ENCODE measurements around the gene SLC2A4. TPM values are rescaled to one million over a fixed set of nuclear protein-coding genes. Genes with fewer than 3 reads are reported as not detected.
A peak's percentile ranks its signal among the peaks of the same experiment; 100 is the strongest.
"Not testable (repeated sequence)": the region's sequence is repeated elsewhere in the genome, so short reads cannot be mapped to it uniquely, and the experiment has no call there.

SLC2A4 gene
- total and polyA plus RNA-seq, 5 donors: 57.6 to 146 (median 102) TPM

- no peaks in the 10 kb centered on the region for H3K9me3 ChIP-seq (ENCODE audit: control insufficient read depth, low read length)
- WGBS: under 1% methylated on average over 43 of the region's 43 CpGs
- peak; percentile 99 to 100 (median 99) for DNase-seq
- no peaks in the 10 kb centered on the region for H3K27me3 ChIP-seq (ENCODE audit: control insufficient read depth, insufficient read depth)
- peak overlapping the region; percentile 69 for H3K4me3 ChIP-seq (ENCODE audit: low read length)
- intact Hi-C loops (cut with DNase I): no loop called here
- H3K27ac ChIP-seq (ENCODE audit: low read length): peak overlapping the region; percentile 89
- H3K4me1 ChIP-seq (ENCODE audit: control insufficient read depth, insufficient read depth, low read length): no peaks in the 10 kb centered on the region
- ATAC-seq: peak; percentile 90 to 91
These were observed 48.0 kb downstream of the SLC2A4 start for GRCh38 chr17:7329374-7329996.

- Histone ChIP-seq H3K4me3 (ENCODE audit: low read length) (peak overlapping the region; percentile 69), H3K4me1 (ENCODE audit: control insufficient read depth, insufficient read depth, low read length) (no peaks in the 10 kb centered on the region), H3K9me3 (ENCODE audit: control insufficient read depth, low read length) (no peaks in the 10 kb centered on the region), H3K27me3 (ENCODE audit: control insufficient read depth, insufficient read depth) (no peaks in the 10 kb centered on the region), H3K27ac (ENCODE audit: low read length) (peak overlapping the region; percentile 89)
- intact Hi-C loops (cut with DNase I): no loop called here
- DNase-seq (peak; percentile 79 to 91 (median 90)), ATAC-seq (peak; percentile 74 to 81)
- WGBS: under 1% methylated on average over 34 of the region's 34 CpGs
These were observed 48.6 kb downstream of the SLC2A4 start for GRCh38 chr17:7329997-7330637.

GRCh38 chr17:7330638-7331015 is 49.1 kb downstream of the SLC2A4 start:
- WGBS: 66% methylated on average over 13 of the region's 13 CpGs

GRCh38 chr17:7332111-7332510 is 50.6 kb downstream of the SLC2A4 start:
- DNase-seq: peak in 1 of 3 donors; percentile 30
- 55% methylated on average over 7 of the region's 7 CpGs for WGBS
- Histone ChIP-seq H3K9me3 (ENCODE audit: control insufficient read depth, low read length) (no peaks in the 10 kb centered on the region), H3K27ac (ENCODE audit: low read length) (no peak overlapping the region), H3K4me3 (ENCODE audit: low read length) (no peak overlapping the region), H3K4me1 (ENCODE audit: control insufficient read depth, insufficient read depth, low read length) (no peaks in the 10 kb centered on the region), H3K27me3 (ENCODE audit: control insufficient read depth, insufficient read depth) (no peaks in the 10 kb centered on the region)
- ATAC-seq: no peak
- intact Hi-C loops (cut with DNase I): no loop called here

More at GRCh38 chr17:7330638-7331015, 49.1 kb downstream of the SLC2A4 start:
- ATAC-seq: no peak
- Histone ChIP-seq H3K4me3 (ENCODE audit: low read length) (peak overlapping the region; percentile 69), H3K9me3 (ENCODE audit: control insufficient read depth, low read length) (no peaks in the 10 kb centered on the region), H3K4me1 (ENCODE audit: control insufficient read depth, insufficient read depth, low read length) (no peaks in the 10 kb centered on the region), H3K27ac (ENCODE audit: low read length) (peak overlapping the region; percentile 72), H3K27me3 (ENCODE audit: control insufficient read depth, insufficient read depth) (no peaks in the 10 kb centered on the region)
- intact Hi-C loops (cut with DNase I): no loop called here
- no peak for DNase-seq

DNA sequence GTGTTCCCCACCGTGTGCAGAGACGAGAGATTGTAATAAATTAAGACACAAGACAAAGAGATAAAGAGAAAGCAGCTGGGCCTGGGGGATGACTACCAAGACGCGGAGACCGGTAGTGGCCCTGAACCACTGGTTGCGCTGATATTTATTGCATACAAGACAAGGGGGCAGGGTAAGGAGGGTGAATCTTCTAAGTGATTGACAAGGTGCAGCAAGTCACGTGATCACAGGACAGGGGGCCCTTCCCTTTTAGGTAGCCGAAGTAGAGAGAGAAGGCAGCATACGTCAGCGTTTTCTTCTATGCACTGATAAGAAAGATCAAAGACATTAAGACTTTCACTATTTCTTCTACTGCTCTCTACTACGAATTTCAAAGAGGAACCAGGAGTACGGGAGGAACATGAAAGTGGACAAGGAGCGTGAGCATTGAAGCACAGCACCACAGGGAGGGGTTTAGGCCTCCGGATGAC is 51.1 kb downstream of the SLC2A4 start:
- H3K27ac ChIP-seq (ENCODE audit: low read length); H3K9me3 ChIP-seq (ENCODE audit: control insufficient read depth, low read length); ATAC-seq; H3K4me1 ChIP-seq (ENCODE audit: control insufficient read depth, insufficient read depth, low read length); intact Hi-C loops (cut with DNase I); H3K27me3 ChIP-seq (ENCODE audit: control insufficient read depth, insufficient read depth); H3K4me3 ChIP-seq (ENCODE audit: low read length): not testable (repeated sequence)
- peak in 1 of 3 donors; percentile 24 for DNase-seq
- 43% methylated on average over 14 of the region's 14 CpGs for WGBS

DNA sequence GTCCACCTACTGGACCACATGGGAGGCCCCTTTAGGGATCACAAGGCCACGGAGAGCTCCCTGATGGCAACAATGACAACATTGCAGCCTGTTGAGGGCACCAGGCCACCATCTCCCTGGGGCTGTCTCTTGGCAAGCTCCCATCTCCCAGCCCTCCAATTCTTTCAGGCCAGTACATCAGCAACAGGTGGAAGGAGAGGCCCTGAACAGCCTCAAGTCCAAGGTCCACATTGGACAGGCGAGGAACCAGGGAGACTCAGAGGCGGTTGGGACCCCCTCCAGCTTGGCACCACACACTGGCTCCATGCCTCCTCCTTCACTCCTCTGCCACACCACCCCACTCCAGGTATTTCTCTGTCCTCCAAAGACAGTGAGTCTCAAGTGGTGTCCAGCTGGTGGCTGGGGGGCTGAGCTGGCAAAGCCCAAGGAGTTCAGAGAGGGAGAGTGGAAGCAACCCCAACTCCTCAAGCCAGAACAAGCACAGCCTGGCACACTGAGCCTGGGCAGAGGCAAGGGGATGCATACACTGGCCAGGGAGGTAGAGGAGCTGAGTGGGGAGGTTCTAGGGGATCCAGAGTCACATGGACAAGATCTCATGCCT is 53.5 kb downstream of the SLC2A4 start:
- Histone ChIP-seq H3K27me3 (ENCODE audit: control insufficient read depth, insufficient read depth) (no peaks in the 10 kb centered on the region), H3K4me1 (ENCODE audit: control insufficient read depth, insufficient read depth, low read length) (no peaks in the 10 kb centered on the region), H3K27ac (ENCODE audit: low read length) (no peak overlapping the region), H3K4me3 (ENCODE audit: low read length) (no peak overlapping the region), H3K9me3 (ENCODE audit: control insufficient read depth, low read length) (no peaks in the 10 kb centered on the region)
- ATAC-seq: no peak
- intact Hi-C loops (cut with DNase I): no loop called here
- WGBS: 90% methylated on average over 3 of the region's 3 CpGs
- peak in 1 of 3 donors; percentile 30 for DNase-seq

- H3K9me3 ChIP-seq (ENCODE audit: control insufficient read depth, low read length); H3K4me1 ChIP-seq (ENCODE audit: control insufficient read depth, insufficient read depth, low read length); intact Hi-C loops (cut with DNase I); DNase-seq; H3K27me3 ChIP-seq (ENCODE audit: control insufficient read depth, insufficient read depth); H3K27ac ChIP-seq (ENCODE audit: low read length); H3K4me3 ChIP-seq (ENCODE audit: low read length); ATAC-seq: not testable (repeated sequence)
- 83% methylated on average over 13 of the region's 13 CpGs for WGBS
These were observed 54.2 kb downstream of the SLC2A4 start for GRCh38 chr17:7335765-7336164.

DNA sequence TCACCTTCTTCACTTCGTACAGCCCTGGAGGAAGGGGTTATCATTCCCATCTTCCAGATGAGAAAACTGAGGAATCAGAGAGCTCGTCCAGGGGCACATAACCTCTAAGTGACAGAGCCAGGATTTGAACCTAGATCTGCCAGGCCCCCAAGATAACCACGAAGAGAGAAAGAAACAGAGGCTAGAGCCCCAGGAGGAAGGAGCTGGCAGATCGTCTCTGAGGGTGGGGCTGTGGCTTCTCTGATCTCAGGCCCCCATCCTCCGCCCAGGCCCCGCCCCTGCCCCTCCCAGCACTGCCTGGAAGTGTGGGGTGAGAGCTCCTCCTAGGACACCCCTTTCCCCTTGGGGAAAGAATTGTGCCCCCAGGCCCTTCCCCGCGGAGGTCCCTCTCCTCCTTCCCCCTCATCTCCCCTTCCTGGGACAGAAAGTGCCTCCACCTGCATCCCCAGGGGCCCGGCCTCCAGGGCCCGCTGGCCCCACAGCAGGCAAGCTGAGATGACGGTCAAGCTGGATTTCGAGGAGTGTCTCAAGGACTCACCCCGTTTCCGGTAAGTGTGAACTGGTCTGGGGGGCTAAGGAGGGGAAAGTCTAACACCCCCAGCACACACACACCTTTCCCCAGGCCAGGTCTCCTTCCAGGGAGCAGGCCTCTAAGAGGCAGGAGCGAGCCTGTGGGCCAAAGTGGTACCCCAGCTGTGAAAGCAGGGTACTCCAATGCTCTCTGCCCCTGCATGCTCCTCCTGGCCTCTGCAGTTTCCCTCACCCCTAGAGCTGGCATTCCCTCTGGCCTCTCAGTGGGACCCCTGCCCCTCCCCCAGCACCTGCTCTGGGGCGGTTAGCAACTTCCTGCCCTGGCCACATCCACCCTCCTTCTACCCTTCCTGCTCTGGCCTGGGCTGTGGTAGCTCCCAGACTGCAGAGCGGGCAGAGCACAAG is 55.0 kb downstream of the SLC2A4 start, which contains the start of gene ACAP1:
ACAP1 (plus strand) TSS at position 290 of the 936 bp plus-strand sequence; CDS start at position 496, 206 bp downstream.
- DNase-seq (peak in 2 of 3 donors; percentile 75 to 83), ATAC-seq (peak; percentile 33 to 54)
- H3K4me3 ChIP-seq (ENCODE audit: low read length): no peak within 1 kb of the TSS
- WGBS: 47% methylated on average over 17 of the region's 17 CpGs
- H3K4me1 ChIP-seq (ENCODE audit: control insufficient read depth, insufficient read depth, low read length): no peaks in the 10 kb centered on the region
- intact Hi-C loops (cut with DNase I): no loop called here
- no peak within 1 kb of the TSS for H3K27ac ChIP-seq (ENCODE audit: low read length)
- no peaks in the 10 kb centered on the region for H3K9me3 ChIP-seq (ENCODE audit: control insufficient read depth, low read length)
- no peaks in the 10 kb centered on the region for H3K27me3 ChIP-seq (ENCODE audit: control insufficient read depth, insufficient read depth)

- H3K27me3 ChIP-seq (ENCODE audit: control insufficient read depth, insufficient read depth); DNase-seq; H3K4me3 ChIP-seq (ENCODE audit: low read length); H3K4me1 ChIP-seq (ENCODE audit: control insufficient read depth, insufficient read depth, low read length); H3K9me3 ChIP-seq (ENCODE audit: control insufficient read depth, low read length); ATAC-seq; H3K27ac ChIP-seq (ENCODE audit: low read length); intact Hi-C loops (cut with DNase I): not testable (repeated sequence)
- WGBS: 72% methylated on average over 7 of the region's 7 CpGs
These were observed 56.1 kb downstream of the SLC2A4 start for GRCh38 chr17:7337600-7337999.

Data from right cardiac atrium (tissue), 5 donors.